H1 (cell line): ENCODE results near the gene CTPS1.

Experiments used
- POLR2A ChIP-seq, 2 experiments: IDR thresholded peaks; 1 replicate in 1 of 2; 2 replicates in 1 of 2; pipeline ENCODE4 v1.6.1; 2011; ENCODE audit warnings: low read depth in 2 of 2, low read length in 2 of 2, mild to moderate bottlenecking in 2 of 2; ENCODE audit errors: control extremely low read depth in 1 of 2
- POLR2AphosphoS5 ChIP-seq: IDR thresholded peaks from 2 replicates; pipeline ENCODE4 v1.6.1; 2011; ENCODE audit warnings: low read depth, low read length
- RNF2 ChIP-seq: fragments of 200-900, 300-1000 bp; sonication (generic); IDR thresholded peaks from 2 replicates; pipeline ENCODE4 v1.7.1; 2016; ENCODE audit warnings: borderline replicate concordance, low read depth, mild to moderate bottlenecking, antibody characterized with exemption, low read length; ENCODE audit not compliant: poor library complexity, severe bottlenecking; ENCODE audit errors: missing control alignments
- TF ChIP-seq, protein P1 (sequence below): IDR thresholded peaks from 2 replicates; pipeline ENCODE4 v1.6.1; 2012; ENCODE audit warnings: inconsistent platforms

DNA sequence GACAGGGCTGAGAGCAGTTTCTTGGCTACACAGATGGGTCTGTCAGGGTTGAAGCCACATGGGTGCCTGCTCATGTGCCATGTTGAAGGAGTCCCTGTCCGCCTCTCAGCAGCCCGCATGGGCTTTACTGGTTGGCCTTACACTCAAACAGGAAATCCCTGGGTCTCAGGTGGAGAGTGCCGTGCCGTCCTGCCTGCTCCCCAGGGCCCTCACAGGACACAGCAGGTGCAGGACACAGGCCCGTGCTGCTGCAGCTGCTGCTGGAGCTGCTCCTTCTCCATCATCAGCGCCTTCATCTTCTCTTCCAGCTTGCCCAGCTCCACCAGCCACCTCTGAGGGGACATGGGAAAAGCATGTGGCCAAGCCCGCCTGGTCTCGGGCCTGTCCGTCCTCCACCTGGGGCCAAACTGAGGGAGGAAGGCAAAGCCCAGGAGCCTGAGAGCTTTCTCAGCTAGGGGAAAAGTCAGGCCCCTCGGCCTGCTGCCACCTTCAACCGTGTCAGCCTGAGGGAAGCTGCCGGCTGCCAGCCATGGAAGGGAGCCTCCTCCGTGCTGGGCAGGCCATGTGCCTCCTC is 36.5 kb downstream of the CTPS1 start:
- TF ChIP-seq POLR2AphosphoS5: no peak; the same call in 1 of the 2 replicates
- TF ChIP-seq RNF2: no peak
- TF ChIP-seq, protein P1, sequence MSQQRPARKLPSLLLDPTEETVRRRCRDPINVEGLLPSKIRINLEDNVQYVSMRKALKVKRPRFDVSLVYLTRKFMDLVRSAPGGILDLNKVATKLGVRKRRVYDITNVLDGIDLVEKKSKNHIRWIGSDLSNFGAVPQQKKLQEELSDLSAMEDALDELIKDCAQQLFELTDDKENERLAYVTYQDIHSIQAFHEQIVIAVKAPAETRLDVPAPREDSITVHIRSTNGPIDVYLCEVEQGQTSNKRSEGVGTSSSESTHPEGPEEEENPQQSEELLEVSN: no peak
- TF ChIP-seq POLR2A (IDR thresholded peaks at IDR 0.05; ENCODE audit: control extremely low read depth in 1 of 2, low read depth in 2 of 2, low read length in 2 of 2): no peak
